Endothelial cell of umbilical vein (primary cell): Measurements from ENCODE around the gene BBS10. TPM values are rescaled to one million over a fixed set of nuclear protein-coding genes. Genes with fewer than 3 reads are reported as not detected.

Source experiments
- BruUV-seq: library from RNA; stranded (reverse); fragments of 400-500 nt; replicated peaks from 2 replicates; lab custom pipeline; 2021; lab: Mats Ljungman, UMichigan
- CTCF ChIA-PET: fragments of 300-600, 350-600 bp; sonication (Branson Sonifier 250); formaldehyde crosslinking; loops from one replicate; lab custom pipeline; 2021; ENCODE audit warnings: antibody characterized with exemption, inconsistent platforms; lab: Charles Lee
- POLR2A ChIA-PET: fragments of 300-600, 350-600 bp; sonication (Branson Sonifier 250); formaldehyde crosslinking; loops from one replicate; lab custom pipeline; 2021; ENCODE audit warnings: antibody characterized with exemption, inconsistent platforms; lab: Charles Lee
- DNase-seq: peaks from one replicate; pipeline ENCODE4 v3.0.0-alpha.2; 2011; ENCODE audit warnings: low read depth, low spot score
- FAIRE-seq: peaks from 2 replicates; lab custom pipeline; 2011; peaks lifted over from hg19 to GRCh38; lab: Jason Lieb, UNC
- H2AFZ ChIP-seq: 2 replicates; pipeline ENCODE4 v1.6.0; 2012; ENCODE audit warnings: low read depth, low read length, control low read depth, inconsistent platforms
- H3K27ac ChIP-seq: 2 replicates; pipeline ENCODE4 v1.5.1; 2011; ENCODE audit warnings: low read depth, mild to moderate bottlenecking, control low read depth, low read length, moderate library complexity; ENCODE audit not compliant: insufficient read depth
- H3K27me3 ChIP-seq, 2 experiments: 2 replicates each; pipeline versions ENCODE4 v1.6.0 to v1.6.1; 2011; ENCODE audit warnings: low read length in 2 of 2, mixed read lengths in 1 of 2; ENCODE audit not compliant: control insufficient read depth in 2 of 2, insufficient read depth in 2 of 2
- H3K36me3 ChIP-seq, 2 experiments: 2 replicates in 1 of 2; 3 replicates in 1 of 2; pipeline ENCODE4 v1.5.1; 2011; ENCODE audit warnings: low read length in 2 of 2, mild to moderate bottlenecking in 1 of 2, moderate library complexity in 1 of 2; ENCODE audit not compliant: control insufficient read depth in 2 of 2, insufficient read depth in 2 of 2; ENCODE audit errors: extremely low read depth in 1 of 2
- H3K4me1 ChIP-seq: 3 replicates; pipeline ENCODE4 v1.5.1; 2011; ENCODE audit warnings: mild to moderate bottlenecking, low read length; ENCODE audit not compliant: control insufficient read depth, insufficient read depth; ENCODE audit errors: extremely low read depth
- H3K4me2 ChIP-seq: 2 replicates; pipeline ENCODE4 v1.6.1; 2011; ENCODE audit warnings: low read length, control low read depth, mixed read lengths; ENCODE audit not compliant: insufficient read depth
- H3K4me3 ChIP-seq, 3 experiments: fragments of 200-600 bp in 1 of 3; sonication (generic), shearing (Covaris generic) in 1 of 3; replicated peaks in 1 of 3; 2 replicates each; pipeline ENCODE4 v1.5.1; 2011 to 2016; ENCODE audit warnings: control low read depth in 3 of 3, low read length in 3 of 3, mild to moderate bottlenecking in 2 of 3, inconsistent platforms in 1 of 3, low read depth in 1 of 3, moderate library complexity in 1 of 3; ENCODE audit not compliant: insufficient read depth in 1 of 3
- H3K79me2 ChIP-seq: 2 replicates; pipeline ENCODE4 v1.6.0; 2012; ENCODE audit warnings: low read length, inconsistent platforms; ENCODE audit not compliant: control insufficient read depth, insufficient read depth
- H3K9ac ChIP-seq: replicated peaks from 2 replicates; pipeline ENCODE3; 2011; ENCODE audit warnings: low read length, control low read depth; ENCODE audit not compliant: insufficient read depth; ENCODE audit errors: extremely low read depth
- H3K9me1 ChIP-seq: replicated peaks from 3 replicates; pipeline ENCODE4 v1.6.0; 2011; ENCODE audit warnings: mild to moderate bottlenecking, low read length; ENCODE audit not compliant: control insufficient read depth, insufficient read depth; ENCODE audit errors: extremely low read depth
- H3K9me3 ChIP-seq: replicated peaks from 2 replicates; pipeline ENCODE4 v1.5.1; 2012; ENCODE audit warnings: low read length, inconsistent platforms; ENCODE audit not compliant: control insufficient read depth, insufficient read depth
- H4K20me1 ChIP-seq: replicated peaks from 2 replicates; pipeline ENCODE3; 2011; ENCODE audit warnings: mild to moderate bottlenecking, low read length; ENCODE audit not compliant: control insufficient read depth, insufficient read depth; ENCODE audit errors: extremely low read depth
- EZH2 ChIP-seq: IDR thresholded peaks from 2 replicates; pipeline ENCODE4 v1.6.1; 2012; ENCODE audit warnings: borderline replicate concordance, low read depth, mild to moderate bottlenecking, moderate library complexity, low read length, inconsistent platforms; ENCODE audit not compliant: severe bottlenecking
- FOS ChIP-seq: IDR thresholded peaks from 2 replicates; pipeline ENCODE4 v1.6.1; 2011; ENCODE audit warnings: mild to moderate bottlenecking, low read length, moderate library complexity, borderline replicate concordance; ENCODE audit not compliant: insufficient read depth
- GATA2 ChIP-seq: IDR thresholded peaks from 2 replicates; pipeline ENCODE4 v1.7.0; 2011; ENCODE audit warnings: low read depth, mild to moderate bottlenecking, moderate library complexity, mixed read lengths, low read length; ENCODE audit not compliant: insufficient read length, insufficient read depth
- JUN ChIP-seq: IDR thresholded peaks from 2 replicates; pipeline ENCODE4 v1.6.1; 2011; ENCODE audit warnings: borderline replicate concordance, low read depth; ENCODE audit not compliant: insufficient read length, insufficient read depth
- MYC ChIP-seq: IDR thresholded peaks from one replicate; pipeline ENCODE4 v1.6.1; 2011; ENCODE audit warnings: mild to moderate bottlenecking, low read depth, low read length
- POLR2A ChIP-seq: IDR thresholded peaks from 2 replicates; pipeline ENCODE4 v1.6.1; 2012; ENCODE audit warnings: low read depth, mild to moderate bottlenecking, control low read depth, low read length
- POLR2AphosphoS5 ChIP-seq: IDR thresholded peaks from 2 replicates; pipeline ENCODE4 v1.6.1; 2012; ENCODE audit warnings: low read depth, mild to moderate bottlenecking, control low read depth, low read length, moderate library complexity; ENCODE audit not compliant: insufficient read depth
- dilution Hi-C: fragments of 300-500 bp; cut with MboI; formaldehyde crosslinking; loops from one replicate; pipeline ENCODE4 v1.15.0; 2019; ENCODE audit warnings: low sequenced_read_pairs; ENCODE audit not compliant: extremely low pct_ligation_motif_present
- intact Hi-C: fragments of 100-400 bp; cut with micrococcal nuclease; formaldehyde crosslinking; loops from one replicate; pipeline ENCODE4 v1.10.0; 2022
- polyA plus RNA-seq, 4 experiments: library from polyadenylated mRNA; depleted of rRNA in 3 of 4; stranded (reverse) in 3 of 4; unstranded in 1 of 4; fragments of >200 nt; gene quantifications; 2 replicates each; pipeline versions ENCODE4 v1.2.1 to v1.2.3, GENCODE V29; 2011 to 2012; ENCODE audit warnings: missing spikeins in 1 of 4
- total RNA-seq: library from RNA; stranded (reverse); gene quantifications from 2 replicates; pipeline ENCODE4 v1.2.3, GENCODE V29; 2021
- TF ChIP-seq, protein P1 (sequence below): IDR thresholded peaks from 2 replicates; pipeline ENCODE4 v1.6.1; 2011; ENCODE audit not compliant: insufficient read depth, insufficient read length
- TF ChIP-seq, protein P2 (sequence below), 2 donors: IDR thresholded peaks; 1 replicate in 1 of 2; 2 replicates in 1 of 2; pipeline ENCODE4 v1.5.1; 2011; ENCODE audit warnings: low read length in 2 of 2, mild to moderate bottlenecking in 2 of 2, moderate library complexity in 2 of 2, control low read depth in 1 of 2, inconsistent platforms in 1 of 2, low read depth in 1 of 2; ENCODE audit not compliant: insufficient read depth in 1 of 2; ENCODE audit errors: extremely low read depth in 1 of 2

The BBS10 gene
- total and polyA plus RNA-seq, 2 donors (not counting 3 experiments of a cell fraction or from before 2014, with no cell fraction given): 3.4 to 7.8 TPM

DNA sequence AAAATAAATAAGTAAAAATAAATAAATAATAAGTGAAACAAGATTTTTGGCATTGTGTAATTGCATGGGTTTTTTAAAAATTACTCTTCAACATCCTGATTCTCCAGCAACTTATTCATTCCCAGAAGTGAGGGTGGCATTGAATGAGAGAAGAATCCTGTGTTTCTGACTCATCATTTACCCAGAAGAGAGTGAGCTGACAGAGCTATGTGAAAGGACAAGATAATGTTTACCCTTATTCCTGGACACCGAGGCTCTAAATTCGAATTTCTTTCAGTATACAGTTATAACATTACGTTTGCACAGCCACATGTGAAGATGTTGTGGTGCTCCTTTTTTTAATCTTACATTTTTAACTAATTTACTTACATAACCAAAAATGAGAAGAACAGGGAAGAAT, 36.4 kb downstream of the BBS10 start:
- no peaks in the 10 kb centered on the region for H3K27me3 ChIP-seq
- no peaks in the 10 kb centered on the region for H3K9me1 ChIP-seq
- H3K79me2 ChIP-seq: no peaks in the 10 kb centered on the region
- dilution Hi-C loops (no loop called here), intact Hi-C loops (no loop called here)
- TF ChIP-seq GATA2 (no peak), POLR2A (no peak), POLR2AphosphoS5 (no peak), EZH2 (no peak), MYC (no peak), JUN (no peak), FOS (no peak)
- TF ChIP-seq, protein P1, sequence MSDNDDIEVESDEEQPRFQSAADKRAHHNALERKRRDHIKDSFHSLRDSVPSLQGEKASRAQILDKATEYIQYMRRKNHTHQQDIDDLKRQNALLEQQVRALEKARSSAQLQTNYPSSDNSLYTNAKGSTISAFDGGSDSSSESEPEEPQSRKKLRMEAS: no peak
- TF ChIP-seq, protein P2, sequence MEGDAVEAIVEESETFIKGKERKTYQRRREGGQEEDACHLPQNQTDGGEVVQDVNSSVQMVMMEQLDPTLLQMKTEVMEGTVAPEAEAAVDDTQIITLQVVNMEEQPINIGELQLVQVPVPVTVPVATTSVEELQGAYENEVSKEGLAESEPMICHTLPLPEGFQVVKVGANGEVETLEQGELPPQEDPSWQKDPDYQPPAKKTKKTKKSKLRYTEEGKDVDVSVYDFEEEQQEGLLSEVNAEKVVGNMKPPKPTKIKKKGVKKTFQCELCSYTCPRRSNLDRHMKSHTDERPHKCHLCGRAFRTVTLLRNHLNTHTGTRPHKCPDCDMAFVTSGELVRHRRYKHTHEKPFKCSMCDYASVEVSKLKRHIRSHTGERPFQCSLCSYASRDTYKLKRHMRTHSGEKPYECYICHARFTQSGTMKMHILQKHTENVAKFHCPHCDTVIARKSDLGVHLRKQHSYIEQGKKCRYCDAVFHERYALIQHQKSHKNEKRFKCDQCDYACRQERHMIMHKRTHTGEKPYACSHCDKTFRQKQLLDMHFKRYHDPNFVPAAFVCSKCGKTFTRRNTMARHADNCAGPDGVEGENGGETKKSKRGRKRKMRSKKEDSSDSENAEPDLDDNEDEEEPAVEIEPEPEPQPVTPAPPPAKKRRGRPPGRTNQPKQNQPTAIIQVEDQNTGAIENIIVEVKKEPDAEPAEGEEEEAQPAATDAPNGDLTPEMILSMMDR (IDR thresholded peaks at IDR 0.05; ENCODE audit: extremely low read depth in 1 of 2, insufficient read depth in 1 of 2, low read depth in 1 of 2, low read length in 2 of 2): no peak
- no peak overlapping the region for H3K9ac ChIP-seq
- BruUV-seq: no TSS peak
- POLR2A ChIA-PET: no interaction called here
- H3K27ac ChIP-seq: no peak overlapping the region
- CTCF ChIA-PET: interaction anchor here (1.4 kb wide), 1 partner anchor 36 kb away, joined by 3 read pairs; no protein-coding TSS in a partner anchor
- no peaks in the 10 kb centered on the region for H4K20me1 ChIP-seq
- H3K4me1 ChIP-seq: peaks cover 16% of the 10 kb centered on the region
- H3K9me3 ChIP-seq: no peaks in the 10 kb centered on the region
- no peaks in the 10 kb centered on the region for H3K36me3 ChIP-seq
- H2AFZ ChIP-seq: no peak overlapping the region
- H3K4me3 ChIP-seq: no peak overlapping the region
- FAIRE-seq (no peak), DNase-seq (no peak)
- no peak overlapping the region for H3K4me2 ChIP-seq
